Prostate gland (tissue), 2 donors: ENCODE measurements around the gene FADS2. TPM values are rescaled to one million over a fixed set of nuclear protein-coding genes. Genes with fewer than 3 reads are reported as not detected.

Experiments used
- DNase-seq: peaks from one replicate; pipeline ENCODE4 v3.0.0-alpha.2; 2019; ENCODE audit warnings: low spot score
- H3K27ac ChIP-seq, 2 donors: fragments of 200-600 bp; sonication (generic); 2 replicates each; pipeline ENCODE4 v1.5.1; 2017 to 2019
- H3K27me3 ChIP-seq: fragments of 200-600 bp; sonication (generic); replicated peaks from 2 replicates; pipeline ENCODE4 v1.5.1; 2019; ENCODE audit not compliant: insufficient read depth
- H3K36me3 ChIP-seq, 2 donors: fragments of 200-600 bp; sonication (generic); 1 replicate in 1 of 2; 2 replicates in 1 of 2; pipeline versions ENCODE4 v1.5.1 to v1.8.1; 2017 to 2019
- H3K4me1 ChIP-seq: fragments of 200-600 bp; sonication (generic); replicated peaks from 2 replicates; pipeline ENCODE4 v1.5.1; 2019
- H3K4me3 ChIP-seq, 2 donors: fragments of 200-600 bp; sonication (generic); 2 replicates each; pipeline ENCODE4 v1.5.1; 2017 to 2019
- H3K9me3 ChIP-seq: fragments of 200-600 bp; sonication (generic); 2 replicates; pipeline ENCODE4 v1.5.1; 2017
- CTCF ChIP-seq, 4 experiments: fragments of 200-600 bp in 2 of 4; fragments of 450-650 bp in 2 of 4; sonication (generic) in 2 of 4; IDR thresholded peaks; 1 replicate in 3 of 4; 2 replicates in 1 of 4; pipeline ENCODE4 v1.5.1; 2016 to 2019; ENCODE audit warnings: antibody characterized with exemption in 4 of 4, mild to moderate bottlenecking in 2 of 4, moderate library complexity in 2 of 4
- POLR2A ChIP-seq: fragments of 450-650 bp; IDR thresholded peaks from one replicate; pipeline ENCODE4 v1.6.1; 2016; ENCODE audit warnings: antibody characterized with exemption, mild to moderate bottlenecking
- POLR2AphosphoS5 ChIP-seq: sonication (generic); formaldehyde crosslinking; IDR thresholded peaks from one replicate; pipeline ENCODE4 v1.6.1; 2017; ENCODE audit warnings: antibody characterized with exemption
- WGBS: methylation state at CpG from one replicate; pipeline ENCODE4 v1.1.5; 2018; 5-methylcytosine and 5-hydroxymethylcytosine counted together
- intact Hi-C: fragments of 100-400 bp; cut with DNase I; formaldehyde crosslinking; loops from one replicate; pipeline ENCODE4 v1.14.2; 2022
- total RNA-seq, 2 donors: library from RNA; depleted of rRNA; stranded (reverse); fragments of >200 nt; gene quantifications; one replicate each; pipeline ENCODE4 v1.1.0, GENCODE V29; 2016

The FADS2 gene
- total RNA-seq, 2 donors from 2014 or later, result 67.5 to 213 TPM

GRCh38 chr11:61906522-61906909 is 78.4 kb downstream of the FADS2 start:
- DNase-seq, result no peak
- no peaks in the 10 kb centered on the region for H3K27me3 ChIP-seq
- 91% methylated on average over 14 of the region's 14 CpGs for WGBS
- no peaks in the 10 kb centered on the region for H3K4me1 ChIP-seq
- H3K9me3 ChIP-seq, result no peaks in the 10 kb centered on the region
- TF ChIP-seq POLR2A (no peak), POLR2AphosphoS5 (no peak), CTCF (IDR thresholded peaks at IDR 0.05) (no peak)
- H3K36me3 ChIP-seq, result no peaks in the 10 kb centered on the region
- intact Hi-C loops, result no loop called here
- H3K4me3 ChIP-seq, result no peak overlapping the region
- H3K27ac ChIP-seq, result no peak overlapping the region

- H3K4me1 ChIP-seq, result no peaks in the 10 kb centered on the region
- no peaks in the 10 kb centered on the region for H3K27me3 ChIP-seq
- H3K9me3 ChIP-seq, result no peaks in the 10 kb centered on the region
- no peak overlapping the region for H3K4me3 ChIP-seq
- WGBS, result 85% methylated on average over 19 of the region's 19 CpGs
- H3K27ac ChIP-seq, result no peak overlapping the region
- TF ChIP-seq CTCF (IDR thresholded peaks at IDR 0.05) (no peak), POLR2AphosphoS5 (no peak), POLR2A (no peak)
- H3K36me3 ChIP-seq, result no peaks in the 10 kb centered on the region
- DNase-seq, result no peak
- intact Hi-C loops, result no loop called here
Measured at GRCh38 chr11:61907282-61907681, 79.2 kb downstream of the FADS2 start.

GRCh38 chr11:61907871-61908729 is 80.0 kb downstream of the FADS2 start:
- Histone ChIP-seq H3K4me1 (no peaks in the 10 kb centered on the region), H3K9me3 (no peaks in the 10 kb centered on the region), H3K4me3 (no peak overlapping the region), H3K27ac (no peak overlapping the region), H3K27me3 (no peaks in the 10 kb centered on the region), H3K36me3 (no peaks in the 10 kb centered on the region)
- WGBS, result 91% methylated on average over 21 of the region's 21 CpGs
- no peak for TF ChIP-seq POLR2A
- no peak for DNase-seq
- intact Hi-C loops, result no loop called here

GRCh38 chr11:61908730-61909316 is 80.7 kb downstream of the FADS2 start:
- Histone ChIP-seq H3K4me3 (no peak overlapping the region), H3K27ac (no peak overlapping the region)
- TF ChIP-seq POLR2AphosphoS5 (no peak), CTCF (IDR thresholded peaks at IDR 0.05) (no peak), POLR2A (no peak)

GRCh38 chr11:61910187-61911127 is 82.4 kb downstream of the FADS2 start:
- no peak for DNase-seq
- no peaks in the 10 kb centered on the region for H3K4me1 ChIP-seq
- H3K27ac ChIP-seq, result no peak overlapping the region
- WGBS, result 80% methylated on average over 13 of the region's 13 CpGs
- no peak overlapping the region for H3K4me3 ChIP-seq
- H3K36me3 ChIP-seq, result no peaks in the 10 kb centered on the region
- no peaks in the 10 kb centered on the region for H3K9me3 ChIP-seq
- intact Hi-C loops, result no loop called here
- no peaks in the 10 kb centered on the region for H3K27me3 ChIP-seq
- TF ChIP-seq CTCF (IDR thresholded peaks at IDR 0.05) (no peak), POLR2AphosphoS5 (no peak), POLR2A (no peak)

More at GRCh38 chr11:61908730-61909316, 80.7 kb downstream of the FADS2 start:
- 66% methylated on average over 10 of the region's 10 CpGs for WGBS
- no peak for DNase-seq
- no peaks in the 10 kb centered on the region for H3K9me3 ChIP-seq
- intact Hi-C loops, result no loop called here
- H3K4me1 ChIP-seq, result no peaks in the 10 kb centered on the region
- H3K36me3 ChIP-seq, result no peaks in the 10 kb centered on the region
- no peaks in the 10 kb centered on the region for H3K27me3 ChIP-seq
